Measurements from ENCODE around the gene NMD3. TPM values are rescaled to one million over a fixed set of nuclear protein-coding genes. Genes with fewer than 3 reads are reported as not detected.

NMD3 gene
- total RNA-seq, 1 donor from 2014 or later: 38.6 TPM

- peak; percentile 40 for DNase-seq (ENCODE audit: low read depth)
These were observed 9.6 kb downstream of the NMD3 start for GRCh38 chr3:161230621-161231171.

DNA sequence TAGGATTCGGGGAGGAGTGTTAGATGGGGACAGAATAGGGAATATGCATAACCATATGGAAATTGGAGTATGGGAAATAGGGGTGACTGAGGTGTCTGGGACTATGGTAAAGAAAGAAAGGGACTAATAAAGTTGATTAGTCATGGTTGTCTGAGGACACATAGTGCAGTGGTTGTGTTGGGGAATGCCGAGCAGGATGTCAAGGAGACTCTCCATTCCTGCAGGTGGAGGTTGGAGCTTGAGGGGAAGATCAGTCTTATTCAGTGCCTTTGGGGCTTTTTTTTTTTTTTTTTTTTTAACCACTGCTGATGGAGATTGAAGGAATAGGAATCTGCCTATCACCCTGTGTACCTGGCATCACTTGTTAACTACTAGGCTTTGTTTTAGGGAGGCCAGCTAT, 10.8 kb downstream of the NMD3 start:
- DNase-seq (ENCODE audit: low read depth): no peak

DNA sequence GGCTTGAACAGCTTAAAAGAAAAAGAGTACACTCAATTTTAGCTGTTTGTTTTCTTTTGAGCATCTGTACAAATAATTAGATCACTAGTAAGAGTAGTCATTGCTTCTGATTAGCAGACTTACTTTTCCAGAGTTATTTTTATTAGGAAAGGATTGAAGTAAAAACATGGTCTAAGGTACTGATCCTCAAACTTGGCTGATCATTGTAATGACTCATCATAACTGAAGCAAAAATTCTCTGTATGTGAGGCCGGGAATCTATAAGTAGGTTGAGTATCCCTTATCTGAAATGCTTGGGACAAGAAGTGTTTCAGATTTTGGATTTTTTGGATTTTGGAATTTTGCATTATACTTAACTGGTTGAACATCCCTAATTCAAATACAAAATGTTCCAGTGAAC, 12.4 kb downstream of the NMD3 start:
- no peak for DNase-seq (ENCODE audit: low read depth)

DNA sequence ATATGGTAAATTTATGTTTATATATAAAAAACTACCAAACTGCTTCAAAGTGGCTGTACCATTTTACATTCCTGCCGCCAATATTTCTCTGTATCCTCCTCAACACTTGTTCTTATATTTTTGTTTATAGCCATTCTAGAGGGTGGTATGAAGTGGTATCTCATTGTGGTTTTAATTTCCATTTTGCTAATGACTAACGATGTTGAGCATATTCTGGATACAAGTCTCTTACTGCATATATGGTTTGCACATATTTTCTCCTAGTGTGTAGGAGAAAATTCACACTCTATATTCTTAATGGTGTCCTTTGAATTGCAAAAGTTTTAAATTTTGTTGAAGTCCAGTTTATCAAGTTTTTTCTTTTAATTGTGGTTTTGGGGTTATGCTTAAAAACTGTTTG, 15.1 kb downstream of the NMD3 start:
- DNase-seq (ENCODE audit: low read depth): no peak

DNA sequence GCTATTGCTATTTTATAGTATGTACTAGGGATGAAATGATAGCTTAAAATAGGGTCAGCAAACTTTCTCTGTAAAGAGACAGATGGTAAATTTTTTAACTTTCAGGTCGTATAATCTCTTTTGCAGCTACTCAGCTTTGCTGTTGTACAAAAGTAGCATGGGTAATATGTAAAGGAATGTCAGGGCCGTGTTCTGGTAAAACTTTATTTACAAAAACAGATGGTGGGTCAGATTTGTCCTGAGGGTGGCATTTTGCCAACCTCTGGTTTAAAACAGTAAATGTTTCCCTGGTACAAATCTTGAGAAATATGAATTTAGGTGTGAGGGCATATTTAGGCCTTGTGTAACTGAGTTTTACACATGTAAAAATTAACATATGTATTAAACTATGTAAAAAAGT, 18.6 kb downstream of the NMD3 start:
- DNase-seq (ENCODE audit: low read depth): no peak

DNA sequence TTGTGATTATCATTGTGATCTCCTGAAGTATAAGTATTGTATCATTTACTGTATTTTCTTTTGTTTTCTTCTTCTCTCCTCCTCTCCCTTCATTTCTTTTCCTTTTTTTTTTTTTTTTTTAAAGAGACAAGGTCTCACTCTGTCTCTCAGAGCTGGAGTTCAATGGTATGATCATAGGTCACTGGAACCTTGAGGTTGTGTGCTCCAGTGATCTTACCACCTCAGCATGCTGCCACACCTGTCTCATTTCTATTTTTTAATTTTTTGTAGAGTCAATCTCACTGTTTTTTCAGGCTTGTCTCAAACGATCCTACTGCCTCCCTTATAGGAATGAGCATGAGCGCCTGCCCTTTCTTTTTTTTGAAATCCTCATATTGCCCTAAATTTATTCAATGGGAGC, 23.4 kb downstream of the NMD3 start:
- no peak for DNase-seq (ENCODE audit: low read depth)

GRCh38 chr3:161247049-161247448, 25.9 kb downstream of the NMD3 start:
- DNase-seq (ENCODE audit: low read depth): no peak

DNA sequence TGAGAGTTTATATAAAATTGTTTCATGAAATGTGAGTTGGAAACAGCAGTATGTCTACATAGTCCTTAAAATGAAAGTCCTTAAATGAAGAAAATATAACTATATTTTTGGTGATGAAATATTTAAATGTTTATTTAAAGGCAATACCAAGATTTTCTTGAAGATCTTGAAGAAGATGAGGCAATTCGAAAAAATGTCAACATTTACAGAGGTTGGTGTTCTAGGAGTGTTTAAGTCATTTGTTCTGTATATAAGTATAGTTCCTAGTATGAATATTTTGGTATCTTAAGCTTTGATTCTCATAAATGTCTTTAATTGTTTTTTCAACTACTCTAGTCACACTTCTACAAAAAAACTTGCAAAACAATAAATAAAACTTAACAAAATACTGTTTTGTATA, 29.0 kb downstream of the NMD3 start:
- DNase-seq (ENCODE audit: low read depth): no peak

GRCh38 chr3:161251716-161252115, 30.6 kb downstream of the NMD3 start:
- DNase-seq (ENCODE audit: low read depth): no peak

- DNase-seq (ENCODE audit: low read depth): no peak
These were observed 31.0 kb downstream of the NMD3 start for GRCh38 chr3:161252143-161252542.

- no peak for DNase-seq (ENCODE audit: low read depth)
These were observed 32.6 kb downstream of the NMD3 start for GRCh38 chr3:161253711-161254110.

DNA sequence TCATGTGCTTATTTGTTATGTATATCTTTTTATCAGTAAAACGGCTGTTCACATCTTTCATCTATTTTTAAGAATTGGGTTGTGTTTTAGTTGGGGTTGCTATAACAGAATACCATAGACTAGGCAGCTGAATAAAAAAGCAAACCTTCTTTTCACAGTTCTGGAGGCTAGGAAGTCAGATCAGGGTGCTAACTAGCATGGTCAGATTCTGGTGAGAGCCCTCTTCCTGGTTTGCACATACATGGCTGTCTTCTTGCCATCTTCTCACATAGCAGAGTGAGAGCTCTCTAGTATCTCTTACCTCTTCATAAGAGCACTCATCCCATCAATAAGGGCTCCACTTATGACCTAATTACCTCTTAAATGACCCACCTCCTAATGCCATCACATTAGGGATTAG, 33.8 kb downstream of the NMD3 start:
- no peak for DNase-seq (ENCODE audit: low read depth)

DNA sequence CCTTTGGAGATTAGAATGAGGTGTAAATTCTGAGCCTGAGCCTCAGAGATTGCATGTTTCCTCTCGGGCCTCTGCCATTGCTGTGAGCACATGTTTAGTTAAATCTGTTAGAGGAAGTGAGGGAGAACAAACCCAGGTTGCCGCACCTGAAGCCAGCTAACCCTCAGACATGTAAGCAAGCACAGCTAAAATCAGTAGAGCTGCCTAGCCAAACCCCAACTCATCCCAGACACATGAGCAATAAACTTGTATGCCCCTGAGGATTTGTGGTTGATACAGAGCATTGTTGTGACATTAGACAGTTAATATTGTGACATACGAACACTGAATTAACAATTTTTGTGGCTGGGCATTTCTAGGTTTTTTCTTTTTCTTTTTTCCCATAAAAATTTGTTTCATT, 41.9 kb downstream of the NMD3 start:
- peak; percentile 58 for DNase-seq (ENCODE audit: low read depth)

- DNase-seq (ENCODE audit: low read depth): no peak
These were observed 43.7 kb downstream of the NMD3 start for GRCh38 chr3:161264852-161265251.

- no peak for DNase-seq (ENCODE audit: low read depth)
These were observed 44.9 kb downstream of the NMD3 start for GRCh38 chr3:161265916-161266571.

DNA sequence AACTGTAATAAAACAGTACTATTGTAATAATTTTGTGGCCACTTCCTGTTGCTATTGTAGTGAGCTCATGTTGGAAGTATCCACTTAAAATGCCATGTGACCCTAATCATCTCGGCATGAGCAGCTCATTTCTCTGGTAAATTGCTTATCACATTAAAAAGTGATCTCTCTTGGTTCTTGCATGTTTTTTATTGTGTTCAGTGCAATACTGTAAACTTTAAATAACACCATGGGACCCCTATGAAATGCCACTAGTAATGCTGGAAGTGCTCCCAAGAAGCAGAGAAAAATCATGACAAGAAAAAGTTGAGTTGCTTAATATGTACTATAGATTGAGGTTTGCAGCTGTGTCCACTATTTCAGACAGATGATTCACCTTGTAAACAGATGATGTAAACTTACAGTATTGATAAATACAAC, 45.6 kb downstream of the NMD3 start:
- peak; percentile 50 for DNase-seq (ENCODE audit: low read depth)

DNA sequence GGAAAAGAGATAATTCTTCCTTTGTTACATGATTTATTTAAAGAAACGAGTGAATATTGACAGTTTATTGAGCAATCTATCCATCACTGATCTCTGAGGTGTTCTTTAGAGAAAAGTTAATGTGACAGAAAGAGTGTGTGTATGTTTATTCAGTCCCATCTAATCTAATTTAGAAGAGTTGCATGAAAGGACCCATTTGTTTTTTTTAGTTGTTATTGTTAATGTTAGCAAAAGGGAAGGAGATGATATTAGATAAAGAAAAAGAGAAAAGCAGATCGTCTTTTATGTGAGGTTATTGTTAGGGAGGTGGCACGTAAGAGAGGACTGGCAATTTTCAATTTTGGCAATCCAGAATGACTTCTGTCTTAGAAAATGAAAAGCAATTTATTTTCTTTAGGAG, 46.5 kb downstream of the NMD3 start:
- no peak for DNase-seq (ENCODE audit: low read depth)

DNA sequence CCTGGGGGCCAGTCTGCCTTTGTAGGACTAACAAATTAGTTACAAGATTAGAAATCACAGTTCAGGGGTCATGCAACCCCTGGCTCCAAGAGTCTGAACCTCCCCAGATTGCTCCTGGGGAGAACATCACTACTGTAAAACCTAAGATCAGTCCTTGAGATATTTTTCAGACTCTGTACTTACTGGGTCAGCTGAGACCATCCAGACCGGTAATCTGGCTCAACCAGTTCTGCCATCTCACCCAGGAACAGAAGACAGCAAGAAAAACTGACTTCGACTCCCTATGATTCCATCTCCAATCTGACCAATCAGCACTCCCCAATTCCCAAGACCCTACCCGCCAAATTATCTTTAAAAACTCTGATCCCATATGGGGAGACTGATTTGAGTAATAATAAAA, 47.5 kb downstream of the NMD3 start:
- no peak for DNase-seq (ENCODE audit: low read depth)

DNA sequence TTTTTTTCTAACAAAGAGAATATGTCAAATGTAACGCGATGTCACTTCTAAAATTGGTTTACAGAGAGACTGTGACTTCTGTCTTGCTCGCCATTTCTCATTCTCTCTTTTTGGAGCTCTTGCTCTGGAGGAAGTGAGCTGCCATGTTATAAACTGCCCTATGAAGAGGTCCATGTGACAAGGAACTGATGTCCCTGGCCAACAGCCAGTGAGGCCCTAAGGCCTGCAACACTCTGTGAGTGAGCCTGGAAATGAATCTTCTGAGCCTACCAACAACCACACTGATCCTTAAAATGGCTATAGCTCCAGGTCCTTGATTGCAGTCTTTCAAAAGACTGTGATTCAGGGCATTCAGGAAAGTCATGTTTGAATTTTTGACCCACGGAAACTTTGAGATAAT, 49.9 kb downstream of the NMD3 start:
- DNase-seq (ENCODE audit: low read depth): no peak

DNA sequence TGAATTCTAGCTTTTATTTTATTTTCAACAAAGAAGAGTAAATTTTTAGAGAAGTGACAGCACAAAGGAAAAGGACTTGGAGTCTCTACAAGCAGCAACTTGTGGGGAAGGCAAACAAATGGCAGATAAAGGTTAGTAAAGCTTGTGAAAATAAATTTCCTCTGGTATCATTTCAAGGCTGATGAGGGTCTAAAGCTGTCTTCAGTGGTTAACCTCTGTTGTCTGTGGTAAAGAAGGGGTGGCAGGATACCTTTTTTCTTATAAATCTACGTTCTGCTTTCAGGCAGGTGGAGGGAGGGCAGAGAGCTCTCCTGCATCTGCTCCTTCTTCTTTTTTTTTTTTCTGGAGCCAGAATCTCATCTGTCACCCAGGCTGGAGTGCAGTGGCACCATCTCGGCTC, 50.5 kb downstream of the NMD3 start:
- no peak for DNase-seq (ENCODE audit: low read depth)

GRCh38 chr3:161272524-161272923, 51.4 kb downstream of the NMD3 start:
- DNase-seq (ENCODE audit: low read depth): no peak

GRCh38 chr3:161273589-161274218, 52.6 kb downstream of the NMD3 start:
- DNase-seq (ENCODE audit: low read depth): peak; percentile 53

GRCh38 chr3:161274691-161275298, 53.7 kb downstream of the NMD3 start:
- DNase-seq (ENCODE audit: low read depth): peak; percentile 51
